WERI-Rb-1 (cell line): Measurements from ENCODE around the gene RAMAC.
"Not testable (repeated sequence)": the region's sequence is repeated elsewhere in the genome, so short reads cannot be mapped to it uniquely, and the experiment has no call there.

Experiments
- DNase-seq: peaks from one replicate; pipeline ENCODE4 v3.0.0-alpha.2; 2020
- H3K27ac ChIP-seq: fragments of 250-450 bp; sonication (Bioruptor Pico); 2 replicates; pipeline ENCODE4 v1.5.1; 2020; ENCODE audit warnings: mild to moderate bottlenecking, moderate library complexity
- H3K27me3 ChIP-seq: fragments of 250-450 bp; sonication (Bioruptor Pico); 2 replicates; pipeline ENCODE4 v1.5.1; 2021; ENCODE audit warnings: mild to moderate bottlenecking, low read depth, moderate library complexity; ENCODE audit not compliant: insufficient read depth, severe bottlenecking
- H3K36me3 ChIP-seq: fragments of 250-450 bp; sonication (Bioruptor Pico); 2 replicates; pipeline ENCODE4 v1.5.1; 2020; ENCODE audit warnings: mild to moderate bottlenecking, moderate library complexity
- H3K4me3 ChIP-seq: 2 replicates; pipeline ENCODE4 v1.5.1; 2011; ENCODE audit warnings: low read depth, mild to moderate bottlenecking, control low read depth, low read length
- H3K9me3 ChIP-seq: fragments of 250-450 bp; sonication (Bioruptor Pico); 2 replicates; pipeline ENCODE4 v1.5.1; 2021; ENCODE audit warnings: mild to moderate bottlenecking, moderate library complexity; ENCODE audit not compliant: severe bottlenecking
- TF ChIP-seq, protein P1 (sequence below): IDR thresholded peaks from 2 replicates; pipeline ENCODE4 v1.5.1; 2011; ENCODE audit warnings: low read depth, mild to moderate bottlenecking, control low read depth, inconsistent platforms, low read length

The RAMAC gene

DNA sequence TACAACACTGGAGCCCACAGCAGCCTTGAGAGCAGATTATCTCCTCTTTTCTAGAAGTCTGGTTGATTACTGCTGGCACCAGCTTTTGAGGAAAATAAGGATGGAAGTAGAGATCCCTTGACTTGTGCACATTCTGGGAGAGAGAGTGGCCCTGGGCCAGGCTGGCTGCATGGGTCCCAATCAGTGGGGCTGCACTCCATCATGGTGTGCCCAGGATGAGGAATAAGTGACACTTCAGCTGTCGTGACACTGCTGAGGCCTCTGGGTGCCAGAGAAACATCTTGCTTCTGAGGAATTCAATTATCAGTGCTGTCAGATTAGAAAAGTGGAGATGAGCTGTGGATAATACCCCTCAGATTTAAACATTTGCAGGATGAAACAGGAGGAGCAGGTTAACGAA is 9.1 kb downstream of the RAMAC start:
- no peak overlapping the region for H3K4me3 ChIP-seq
- H3K9me3 ChIP-seq: no peaks in the 10 kb centered on the region
- DNase-seq: no peak
- TF ChIP-seq, protein P1, sequence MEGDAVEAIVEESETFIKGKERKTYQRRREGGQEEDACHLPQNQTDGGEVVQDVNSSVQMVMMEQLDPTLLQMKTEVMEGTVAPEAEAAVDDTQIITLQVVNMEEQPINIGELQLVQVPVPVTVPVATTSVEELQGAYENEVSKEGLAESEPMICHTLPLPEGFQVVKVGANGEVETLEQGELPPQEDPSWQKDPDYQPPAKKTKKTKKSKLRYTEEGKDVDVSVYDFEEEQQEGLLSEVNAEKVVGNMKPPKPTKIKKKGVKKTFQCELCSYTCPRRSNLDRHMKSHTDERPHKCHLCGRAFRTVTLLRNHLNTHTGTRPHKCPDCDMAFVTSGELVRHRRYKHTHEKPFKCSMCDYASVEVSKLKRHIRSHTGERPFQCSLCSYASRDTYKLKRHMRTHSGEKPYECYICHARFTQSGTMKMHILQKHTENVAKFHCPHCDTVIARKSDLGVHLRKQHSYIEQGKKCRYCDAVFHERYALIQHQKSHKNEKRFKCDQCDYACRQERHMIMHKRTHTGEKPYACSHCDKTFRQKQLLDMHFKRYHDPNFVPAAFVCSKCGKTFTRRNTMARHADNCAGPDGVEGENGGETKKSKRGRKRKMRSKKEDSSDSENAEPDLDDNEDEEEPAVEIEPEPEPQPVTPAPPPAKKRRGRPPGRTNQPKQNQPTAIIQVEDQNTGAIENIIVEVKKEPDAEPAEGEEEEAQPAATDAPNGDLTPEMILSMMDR: no peak
- H3K36me3 ChIP-seq: peaks cover 13% of the 10 kb centered on the region
- peak overlapping the region; percentile 50 for H3K27ac ChIP-seq
- no peaks in the 10 kb centered on the region for H3K27me3 ChIP-seq

DNA sequence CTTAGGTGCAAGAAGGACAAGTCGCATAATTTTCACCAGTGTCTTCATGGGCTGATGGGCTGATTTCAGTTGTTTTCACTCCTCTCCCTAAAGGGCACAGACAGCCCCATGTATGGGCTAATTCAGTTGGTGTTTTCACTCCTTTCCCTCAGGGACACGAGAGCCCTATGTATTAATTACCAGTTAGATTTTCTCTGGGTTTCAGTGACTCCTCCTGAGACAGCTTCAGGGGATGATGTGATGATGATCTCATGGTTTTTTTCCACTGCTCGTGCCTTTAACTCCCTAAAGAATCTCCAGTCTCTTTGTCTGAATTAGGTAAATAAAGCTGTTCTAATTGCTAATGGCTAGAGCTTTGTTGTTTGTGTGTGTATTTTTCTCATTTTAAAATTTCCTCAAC is 9.9 kb downstream of the RAMAC start:
- Histone ChIP-seq H3K36me3 (peaks cover 8% of the 10 kb centered on the region), H3K9me3 (no peaks in the 10 kb centered on the region), H3K27ac (peak overlapping the region; percentile 58), H3K27me3 (no peaks in the 10 kb centered on the region), H3K4me3 (no peak overlapping the region)
- TF ChIP-seq, protein P1: no peak
- no peak for DNase-seq

DNA sequence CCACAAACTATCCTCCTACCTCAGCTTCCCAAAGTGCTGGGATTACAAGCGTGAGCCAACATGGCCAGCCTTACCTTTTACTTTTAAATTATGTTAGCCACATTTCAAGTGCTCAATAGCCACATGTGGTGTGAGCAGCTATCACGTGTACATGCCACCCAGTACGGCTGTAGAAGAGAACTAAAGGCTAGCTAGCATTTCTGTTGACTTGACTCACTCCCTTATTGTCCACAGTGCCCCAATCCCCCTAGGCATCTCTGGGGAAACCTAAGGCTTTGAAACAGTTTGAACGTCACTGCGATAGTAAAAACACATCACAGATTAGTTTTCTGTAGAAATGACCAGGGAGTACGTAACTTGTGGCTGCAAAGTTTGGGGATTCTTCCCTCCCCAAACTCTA is 13.4 kb downstream of the RAMAC start:
- TF ChIP-seq, protein P1: no peak
- peak overlapping the region; percentile 15; the same call in 1 of the 2 replicates for H3K27ac ChIP-seq

DNA sequence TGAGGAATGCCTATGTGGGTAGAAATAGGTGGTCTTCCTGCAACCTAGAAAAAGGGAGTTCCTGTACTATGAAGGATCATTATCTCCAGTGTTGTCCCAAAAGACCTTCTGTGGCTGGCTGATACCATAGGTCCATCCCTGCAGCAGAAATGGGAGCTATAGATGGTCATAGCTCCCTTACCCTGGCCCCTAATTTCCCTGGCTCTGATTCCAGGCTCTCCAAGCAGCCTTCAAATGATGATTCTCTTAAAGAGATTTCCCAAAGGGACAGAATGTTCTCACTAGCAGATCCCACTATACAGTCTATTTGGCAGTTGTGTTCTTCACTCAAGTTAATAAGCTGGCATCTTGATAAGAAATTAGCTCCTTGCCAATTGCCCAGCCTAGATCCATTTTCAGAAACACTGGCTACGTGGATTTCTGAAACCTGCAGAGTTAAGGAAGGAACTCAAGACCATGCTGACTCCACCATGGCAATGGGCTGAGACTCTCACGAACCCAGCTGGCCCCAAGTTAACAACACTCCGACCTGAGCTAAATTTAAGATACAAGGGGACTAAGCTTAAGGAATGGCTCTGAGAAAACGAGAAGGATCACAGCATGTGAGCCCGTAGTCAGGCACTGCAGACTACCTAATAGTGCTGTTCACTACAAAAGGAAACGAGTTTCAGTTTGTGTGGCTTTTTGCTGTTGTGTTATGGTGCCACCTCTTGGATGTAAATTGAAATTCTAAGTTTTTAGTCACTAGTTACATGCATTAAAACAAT is 14.1 kb downstream of the RAMAC start:
- no peaks in the 10 kb centered on the region for H3K9me3 ChIP-seq
- peaks cover 5% of the 10 kb centered on the region for H3K36me3 ChIP-seq
- no peak overlapping the region for H3K4me3 ChIP-seq
- H3K27ac ChIP-seq: peak overlapping the region; percentile 15
- TF ChIP-seq, protein P1: peak; percentile 48; the same call in 1 of the 2 replicates
- peak; percentile 33 for DNase-seq
- no peaks in the 10 kb centered on the region for H3K27me3 ChIP-seq

More for the DNA sequence above, 13.4 kb downstream of the RAMAC start:
- Histone ChIP-seq H3K9me3 (no peaks in the 10 kb centered on the region), H3K4me3 (no peak overlapping the region), H3K27me3 (no peaks in the 10 kb centered on the region), H3K36me3 (peaks cover 5% of the 10 kb centered on the region)
- DNase-seq: no peak

DNA sequence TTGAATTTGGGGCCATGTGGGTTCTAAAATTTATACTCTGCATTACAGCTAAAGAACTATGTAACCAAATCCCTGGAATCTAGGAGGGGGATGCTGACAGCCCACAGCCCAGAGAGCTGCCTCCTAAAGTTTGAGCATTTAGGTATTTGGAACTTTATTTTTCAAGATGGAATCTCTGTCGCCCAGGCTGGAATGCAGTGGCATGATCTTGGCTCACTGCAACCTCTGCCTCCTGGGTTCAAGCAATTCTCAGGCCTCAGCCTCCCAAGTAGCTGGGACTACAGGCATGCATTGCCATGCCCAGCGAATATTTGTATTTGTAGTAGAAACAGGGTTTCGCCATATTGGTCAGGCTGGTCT is 14.6 kb downstream of the RAMAC start:
- not testable (repeated sequence) for H3K36me3 ChIP-seq, DNase-seq, H3K4me3 ChIP-seq, H3K27ac ChIP-seq, H3K9me3 ChIP-seq, H3K27me3 ChIP-seq

DNA sequence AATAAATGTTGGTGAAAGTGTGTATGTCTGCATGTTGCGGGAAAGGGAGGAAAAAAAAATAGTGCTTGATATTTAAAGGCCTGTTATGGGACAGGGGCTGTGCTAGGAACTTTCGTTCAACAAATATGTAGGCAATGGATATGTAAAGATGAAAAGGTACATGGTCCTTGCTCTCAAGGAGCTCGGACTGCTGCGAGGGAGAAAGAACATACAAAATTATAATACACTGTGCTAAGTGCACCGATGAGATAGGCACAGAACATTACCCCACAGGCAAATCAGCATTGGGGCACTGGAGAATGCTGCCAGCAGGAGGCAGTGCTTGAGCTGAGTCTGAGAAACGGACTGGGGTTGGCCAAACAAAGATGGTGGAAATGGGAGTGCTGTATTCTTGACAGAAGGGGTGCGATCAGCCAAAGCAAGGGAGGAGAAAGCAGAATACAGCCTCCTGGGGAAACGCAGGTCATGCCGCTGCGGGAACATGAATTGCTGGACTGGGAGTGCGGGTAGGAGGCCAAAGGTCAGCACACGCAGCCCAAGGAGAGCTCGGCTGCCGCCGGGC is 24.8 kb downstream of the RAMAC start:
- DNase-seq: peak; percentile 86
- Histone ChIP-seq H3K36me3 (peaks cover 42% of the 10 kb centered on the region), H3K9me3 (no peaks in the 10 kb centered on the region), H3K27me3 (no peaks in the 10 kb centered on the region), H3K27ac (peak overlapping the region; percentile 90), H3K4me3 (peak overlapping the region; percentile 67)
- TF ChIP-seq, protein P1: peak; percentile 93
